ENCODE measurements around the gene ALK.

DNA sequence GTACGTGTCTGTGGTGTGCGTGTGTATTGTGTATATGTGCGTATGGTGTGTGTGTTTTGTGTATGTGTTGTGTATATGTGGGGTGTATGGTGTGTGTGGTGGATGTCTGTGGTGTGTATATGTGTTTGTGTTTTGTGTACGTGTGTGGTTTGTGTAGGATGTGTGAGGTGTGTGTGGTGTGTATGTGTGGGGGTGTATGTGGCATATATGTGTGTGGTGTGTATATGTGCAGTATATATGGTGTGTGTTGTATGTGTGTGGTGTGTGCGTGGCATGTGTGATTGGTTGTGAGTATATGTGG lies 704.8 kb downstream of the ALK start:
- TF ChIP-seq, protein P1, sequence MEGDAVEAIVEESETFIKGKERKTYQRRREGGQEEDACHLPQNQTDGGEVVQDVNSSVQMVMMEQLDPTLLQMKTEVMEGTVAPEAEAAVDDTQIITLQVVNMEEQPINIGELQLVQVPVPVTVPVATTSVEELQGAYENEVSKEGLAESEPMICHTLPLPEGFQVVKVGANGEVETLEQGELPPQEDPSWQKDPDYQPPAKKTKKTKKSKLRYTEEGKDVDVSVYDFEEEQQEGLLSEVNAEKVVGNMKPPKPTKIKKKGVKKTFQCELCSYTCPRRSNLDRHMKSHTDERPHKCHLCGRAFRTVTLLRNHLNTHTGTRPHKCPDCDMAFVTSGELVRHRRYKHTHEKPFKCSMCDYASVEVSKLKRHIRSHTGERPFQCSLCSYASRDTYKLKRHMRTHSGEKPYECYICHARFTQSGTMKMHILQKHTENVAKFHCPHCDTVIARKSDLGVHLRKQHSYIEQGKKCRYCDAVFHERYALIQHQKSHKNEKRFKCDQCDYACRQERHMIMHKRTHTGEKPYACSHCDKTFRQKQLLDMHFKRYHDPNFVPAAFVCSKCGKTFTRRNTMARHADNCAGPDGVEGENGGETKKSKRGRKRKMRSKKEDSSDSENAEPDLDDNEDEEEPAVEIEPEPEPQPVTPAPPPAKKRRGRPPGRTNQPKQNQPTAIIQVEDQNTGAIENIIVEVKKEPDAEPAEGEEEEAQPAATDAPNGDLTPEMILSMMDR (IDR thresholded peaks at IDR 0.05) = no peak
- TF ChIP-seq POLR2AphosphoS5 (IDR thresholded peaks at IDR 0.05) = no peak

All from esophagus muscularis mucosa (tissue), 3 donors.